SK-N-SH treated with all-trans-retinoic acid at 6 μM for 48 hours (cell line): ENCODE measurements around the gene MED29.

Source experiments
- ATAC-seq: fragments of 200-7000 bp; cut with Tn5 transposase; 3 replicates; pipeline ENCODE4 v1.9.1; 2020; ENCODE audit warnings: mild to moderate bottlenecking, moderate library complexity
- BACH2 ChIP-seq: fragments of 250-450 bp; sonication (Bioruptor Pico); IDR thresholded peaks from 2 replicates; pipeline ENCODE4 v1.9.0; 2021; ENCODE audit warnings: mild to moderate bottlenecking, borderline replicate concordance
- CREB5 ChIP-seq: fragments of 250-450 bp; sonication (Bioruptor Pico); IDR thresholded peaks from 2 replicates; pipeline ENCODE4 v1.5.1; 2020; ENCODE audit warnings: low read depth, mild to moderate bottlenecking, moderate library complexity
- CSDC2 ChIP-seq: fragments of 250-450 bp; sonication (Bioruptor Pico); IDR thresholded peaks from 2 replicates; pipeline ENCODE4 v1.5.0; 2020; ENCODE audit warnings: mild to moderate bottlenecking, moderate library complexity
- CSRNP3 ChIP-seq: fragments of 250-450 bp; sonication (Bioruptor Pico); IDR thresholded peaks from 2 replicates; pipeline ENCODE4 v1.5.1; 2021; ENCODE audit warnings: mild to moderate bottlenecking, moderate library complexity
- GLIS3 ChIP-seq: fragments of 250-450 bp; sonication (Bioruptor Pico); IDR thresholded peaks from 2 replicates; pipeline ENCODE4 v1.5.0; 2020; ENCODE audit warnings: mild to moderate bottlenecking, moderate library complexity
- ISL1 ChIP-seq: fragments of 250-450 bp; sonication (Bioruptor Pico); IDR thresholded peaks from 2 replicates; pipeline ENCODE4 v2.1.2; 2022; ENCODE audit warnings: mild to moderate bottlenecking, moderate library complexity
- OSR1 ChIP-seq: fragments of 250-450 bp; sonication (Bioruptor Pico); IDR thresholded peaks from 2 replicates; pipeline ENCODE4 v1.8.0; 2022; ENCODE audit warnings: moderate library complexity, mild to moderate bottlenecking, inconsistent platforms
- PATZ1 ChIP-seq: fragments of 250-450 bp; sonication (Bioruptor Pico); IDR thresholded peaks from 2 replicates; pipeline ENCODE4 v1.8.0; 2020; ENCODE audit warnings: mild to moderate bottlenecking, moderate library complexity, borderline replicate concordance
- POU6F1 ChIP-seq: fragments of 250-450 bp; sonication (Bioruptor Pico); IDR thresholded peaks from 2 replicates; pipeline ENCODE4 v1.8.0; 2021; ENCODE audit warnings: low read depth, mild to moderate bottlenecking, moderate library complexity, borderline replicate concordance
- PPARA ChIP-seq: fragments of 250-450 bp; sonication (Bioruptor Pico); IDR thresholded peaks from 2 replicates; pipeline ENCODE4 v1.5.0; 2020; ENCODE audit warnings: mild to moderate bottlenecking, borderline replicate concordance
- RARB ChIP-seq: fragments of 250-450 bp; sonication (Bioruptor Pico); IDR thresholded peaks from 2 replicates; pipeline ENCODE4 v1.8.0; 2021; ENCODE audit warnings: mild to moderate bottlenecking, moderate library complexity
- SNAI2 ChIP-seq: fragments of 250-450 bp; sonication (Bioruptor Pico); IDR thresholded peaks from 2 replicates; pipeline ENCODE4 v1.5.0; 2020; ENCODE audit warnings: mild to moderate bottlenecking, moderate library complexity
- TCF4 ChIP-seq: fragments of 250-450 bp; sonication (Bioruptor Pico); IDR thresholded peaks from 2 replicates; pipeline ENCODE4 v1.8.0; 2021; ENCODE audit warnings: mild to moderate bottlenecking, moderate library complexity, borderline replicate concordance
- TOX ChIP-seq: fragments of 250-450 bp; sonication (Bioruptor Pico); IDR thresholded peaks from 2 replicates; pipeline ENCODE4 v1.8.0; 2021; ENCODE audit warnings: mild to moderate bottlenecking, moderate library complexity, borderline replicate concordance
- TSHZ2 ChIP-seq: fragments of 250-450 bp; sonication (Bioruptor Pico); IDR thresholded peaks from 2 replicates; pipeline ENCODE4 v1.5.0; 2020; ENCODE audit warnings: mild to moderate bottlenecking, moderate library complexity
- ZFP3 ChIP-seq: fragments of 250-450 bp; sonication (Bioruptor Pico); IDR thresholded peaks from 2 replicates; pipeline ENCODE4 v1.5.0; 2020; ENCODE audit warnings: mild to moderate bottlenecking, moderate library complexity
- ZFP30 ChIP-seq: fragments of 450-650 bp; formaldehyde crosslinking; IDR thresholded peaks from 2 replicates; pipeline ENCODE4 v1.5.0; 2022; ENCODE audit warnings: mild to moderate bottlenecking, moderate library complexity
- ZNF565 ChIP-seq: fragments of 450-650 bp; formaldehyde crosslinking; conservative IDR thresholded peaks from 2 replicates; pipeline ENCODE4 v1.5.0; 2020; ENCODE audit warnings: low read depth, mild to moderate bottlenecking, moderate library complexity
- ZNF8 ChIP-seq: fragments of 450-650 bp; formaldehyde crosslinking; IDR thresholded peaks from 2 replicates; pipeline ENCODE4 v1.5.0; 2020; ENCODE audit warnings: mild to moderate bottlenecking, moderate library complexity

The MED29 gene

GRCh38 chr19:39384839-39385568 is 6.2 kb upstream of the MED29 start:
- TF ChIP-seq TCF4 (no peak), OSR1 (no peak), SNAI2 (CRISPR knock-in tag) (no peak), PPARA (CRISPR knock-in tag) (no peak), POU6F1 (CRISPR knock-in tag) (no peak), CSRNP3 (CRISPR knock-in tag) (no peak), PATZ1 (CRISPR knock-in tag) (no peak), ZFP30 (CRISPR knock-in tag) (no peak), RARB (CRISPR knock-in tag) (no peak), BACH2 (CRISPR knock-in tag) (no peak), CREB5 (CRISPR knock-in tag) (no peak), ISL1 (CRISPR knock-in tag) (no peak), ZNF565 (no peak), TSHZ2 (CRISPR knock-in tag) (no peak)
- ATAC-seq, result no peak

GRCh38 chr19:39385629-39386411 is 5.4 kb upstream of the MED29 start:
- TF ChIP-seq SNAI2 (CRISPR knock-in tag) (no peak), CSDC2 (no peak), TCF4 (no peak), ZFP3 (CRISPR knock-in tag) (no peak), POU6F1 (CRISPR knock-in tag) (no peak), CREB5 (CRISPR knock-in tag) (no peak), TOX (CRISPR knock-in tag) (no peak), PATZ1 (CRISPR knock-in tag) (no peak), ZNF8 (no peak), ZFP30 (CRISPR knock-in tag) (no peak), GLIS3 (CRISPR knock-in tag) (no peak), ISL1 (CRISPR knock-in tag) (no peak)
- no peak for ATAC-seq
